ENCODE results near the gene KRTAP27-1.

DNA sequence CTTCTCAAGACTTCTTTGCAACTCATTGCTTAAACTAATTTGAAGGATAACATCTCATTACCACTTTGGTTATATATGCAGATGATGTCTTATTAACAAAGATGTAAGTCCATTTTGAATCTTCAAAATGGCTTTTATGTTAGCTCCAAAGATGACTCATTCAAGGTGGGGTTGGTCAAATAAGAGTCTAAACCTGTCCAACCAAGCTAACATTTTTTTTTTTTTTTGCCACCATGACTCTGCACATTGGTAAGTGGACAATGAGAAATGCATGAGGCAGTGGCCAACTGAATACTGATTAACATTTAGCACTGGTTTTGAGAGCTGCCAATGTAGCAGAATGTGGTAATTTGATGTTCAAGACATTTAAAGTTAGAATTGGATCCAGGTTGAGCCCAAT, 278 bp upstream of the KRTAP27-1 start:
- TF ChIP-seq, protein P1, sequence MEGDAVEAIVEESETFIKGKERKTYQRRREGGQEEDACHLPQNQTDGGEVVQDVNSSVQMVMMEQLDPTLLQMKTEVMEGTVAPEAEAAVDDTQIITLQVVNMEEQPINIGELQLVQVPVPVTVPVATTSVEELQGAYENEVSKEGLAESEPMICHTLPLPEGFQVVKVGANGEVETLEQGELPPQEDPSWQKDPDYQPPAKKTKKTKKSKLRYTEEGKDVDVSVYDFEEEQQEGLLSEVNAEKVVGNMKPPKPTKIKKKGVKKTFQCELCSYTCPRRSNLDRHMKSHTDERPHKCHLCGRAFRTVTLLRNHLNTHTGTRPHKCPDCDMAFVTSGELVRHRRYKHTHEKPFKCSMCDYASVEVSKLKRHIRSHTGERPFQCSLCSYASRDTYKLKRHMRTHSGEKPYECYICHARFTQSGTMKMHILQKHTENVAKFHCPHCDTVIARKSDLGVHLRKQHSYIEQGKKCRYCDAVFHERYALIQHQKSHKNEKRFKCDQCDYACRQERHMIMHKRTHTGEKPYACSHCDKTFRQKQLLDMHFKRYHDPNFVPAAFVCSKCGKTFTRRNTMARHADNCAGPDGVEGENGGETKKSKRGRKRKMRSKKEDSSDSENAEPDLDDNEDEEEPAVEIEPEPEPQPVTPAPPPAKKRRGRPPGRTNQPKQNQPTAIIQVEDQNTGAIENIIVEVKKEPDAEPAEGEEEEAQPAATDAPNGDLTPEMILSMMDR (IDR thresholded peaks at IDR 0.05), result no peak
- no peak for TF ChIP-seq POLR2A (IDR thresholded peaks at IDR 0.05)
